ENCODE measurements around the gene AFF1.

Gene AFF1

GRCh38 chr4:86935566-86935852, 698 bp downstream of the AFF1 start:
- TF ChIP-seq CTCF (IDR thresholded peaks at IDR 0.05; ENCODE audit: low read depth, low read length), result no peak
- DNase-seq (ENCODE audit: low read depth, low spot score), result no peak
- peak overlapping the region; percentile 84 for H3K4me3 ChIP-seq (ENCODE audit: low read depth, low read length)
- in situ Hi-C loops (cut with HindIII; ENCODE audit: low sequenced_read_pairs), result no loop called here

GRCh38 chr4:86935853-86936733, 1.3 kb downstream of the AFF1 start:
- in situ Hi-C loops (cut with HindIII; ENCODE audit: low sequenced_read_pairs), result no loop called here
- peak overlapping the region; percentile 84 for H3K4me3 ChIP-seq (ENCODE audit: low read depth, low read length)
- no peak for TF ChIP-seq CTCF (IDR thresholded peaks at IDR 0.05; ENCODE audit: low read depth, low read length)
- DNase-seq (ENCODE audit: low read depth, low spot score), result peak; percentile 73

GRCh38 chr4:86938771-86939520, 4.1 kb downstream of the AFF1 start:
- no peak overlapping the region for H3K4me3 ChIP-seq (ENCODE audit: low read depth, low read length)
- in situ Hi-C loops (cut with HindIII; ENCODE audit: low sequenced_read_pairs), result no loop called here
- no peak for DNase-seq (ENCODE audit: low read depth, low spot score)
- TF ChIP-seq CTCF (IDR thresholded peaks at IDR 0.05; ENCODE audit: low read depth, low read length), result no peak

GRCh38 chr4:86939729-86940575, 5.1 kb downstream of the AFF1 start:
- no peak overlapping the region for H3K4me3 ChIP-seq (ENCODE audit: low read depth, low read length)
- in situ Hi-C loops (cut with HindIII; ENCODE audit: low sequenced_read_pairs), result no loop called here
- no peak for DNase-seq (ENCODE audit: low read depth, low spot score)

GRCh38 chr4:86940920-86941460, 6.2 kb downstream of the AFF1 start:
- in situ Hi-C loops (cut with HindIII; ENCODE audit: low sequenced_read_pairs), result no loop called here
- no peak for DNase-seq (ENCODE audit: low read depth, low spot score)
- no peak overlapping the region for H3K4me3 ChIP-seq (ENCODE audit: low read depth, low read length)
- no peak for TF ChIP-seq CTCF (IDR thresholded peaks at IDR 0.05; ENCODE audit: low read depth, low read length)

More at GRCh38 chr4:86939729-86940575, 5.1 kb downstream of the AFF1 start:
- no peak for TF ChIP-seq CTCF (IDR thresholded peaks at IDR 0.05; ENCODE audit: low read depth, low read length)

GRCh38 chr4:86942185-86942666, 7.4 kb downstream of the AFF1 start:
- no peak for DNase-seq (ENCODE audit: low read depth, low spot score)
- TF ChIP-seq CTCF (IDR thresholded peaks at IDR 0.05; ENCODE audit: low read depth, low read length), result no peak
- no peak overlapping the region for H3K4me3 ChIP-seq (ENCODE audit: low read depth, low read length)
- in situ Hi-C loops (cut with HindIII; ENCODE audit: low sequenced_read_pairs), result no loop called here
